K562 (cell line): ENCODE measurements around the gene NDRG4. TPM values are rescaled to one million over a fixed set of nuclear protein-coding genes. Genes with fewer than 3 reads are reported as not detected.

Experiments
- ATAC-seq: fragments of 200-7000 bp; cut with Tn5 transposase; 3 replicates; pipeline ENCODE4 v1.9.1; 2020; ENCODE audit warnings: moderate library complexity
- BruUV-seq: library from RNA; stranded (reverse); fragments of 400-500 nt; replicated peaks from 2 replicates; lab custom pipeline; 2021; lab: Mats Ljungman, UMichigan
- CTCF ChIA-PET: fragments of 300-600 bp; formaldehyde crosslinking; extraction: SDS; loops from one replicate; lab custom pipeline; 2021; ENCODE audit warnings: low intra/inter-chr PET ratio; lab: Yijun Ruan, JAX
- POLR2A ChIA-PET: fragments of 300-600, 350-650 bp; sonication (Branson Sonifier 250); formaldehyde crosslinking; extraction: SDS; loops from one replicate; lab custom pipeline; 2021; ENCODE audit warnings: antibody characterized with exemption, inconsistent platforms; lab: Yijun Ruan, JAX
- DNase-seq, 4 experiments: peaks; one replicate each; pipeline versions ENCODE4 v3.0.0 to v3.0.0-alpha.2; 2011 to 2018; ENCODE audit warnings: low spot score in 3 of 4, mixed read lengths in 3 of 4; ENCODE audit errors: extremely low read depth in 1 of 4
- FAIRE-seq: peaks from 2 replicates; lab custom pipeline; 2011; peaks lifted over from hg19 to GRCh38; lab: Jason Lieb, UNC
- H2AFZ ChIP-seq: 2 replicates; pipeline ENCODE4 v1.6.0; 2011; ENCODE audit warnings: low read depth, low read length, control low read depth, inconsistent platforms
- H3K27ac ChIP-seq: fragments of 200-600 bp; 3 replicates; pipeline ENCODE4 v1.8.0; 2011; ENCODE audit warnings: low read depth, mild to moderate bottlenecking, control low read depth, inconsistent platforms, low read length, moderate library complexity, mixed read lengths; ENCODE audit errors: extremely low read depth
- H3K27me3 ChIP-seq, 2 experiments: fragments of 300-600 bp in 1 of 2; 2 replicates in 1 of 2; 3 replicates in 1 of 2; pipeline versions ENCODE4 v1.6.0 to v1.8.0; 2011; ENCODE audit warnings: inconsistent platforms in 2 of 2, low read length in 2 of 2, mild to moderate bottlenecking in 1 of 2, mixed read lengths in 1 of 2, moderate library complexity in 1 of 2; ENCODE audit not compliant: control insufficient read depth in 2 of 2, insufficient read depth in 2 of 2
- H3K36me3 ChIP-seq: fragments of 300-600 bp; 3 replicates; pipeline ENCODE4 v1.8.0; 2011; ENCODE audit warnings: mild to moderate bottlenecking, low read length, inconsistent platforms; ENCODE audit not compliant: control insufficient read depth, insufficient read depth
- H3K4me1 ChIP-seq, 2 experiments: fragments of 200-600 bp in 1 of 2; replicated peaks in 1 of 2; 2 replicates in 1 of 2; 3 replicates in 1 of 2; pipeline versions ENCODE4 v1.5.1 to v1.8.0; 2011; ENCODE audit warnings: inconsistent platforms in 2 of 2, low read length in 2 of 2, mild to moderate bottlenecking in 1 of 2, mixed read lengths in 1 of 2, moderate library complexity in 1 of 2; ENCODE audit not compliant: control insufficient read depth in 2 of 2, insufficient read depth in 2 of 2
- H3K4me2 ChIP-seq: 2 replicates; pipeline ENCODE4 v1.6.1; 2011; ENCODE audit warnings: low read length, control low read depth, inconsistent platforms, mixed read lengths; ENCODE audit not compliant: insufficient read depth
- H3K4me3 ChIP-seq: fragments of 200-600 bp; sonication (generic), shearing (Covaris generic); 2 replicates; pipeline ENCODE4 v1.5.1; 2016; ENCODE audit warnings: control low read depth, inconsistent platforms
- H3K79me2 ChIP-seq: fragments of 200-600 bp; 3 replicates; pipeline ENCODE4 v1.8.0; 2011; ENCODE audit warnings: low read length, inconsistent platforms; ENCODE audit not compliant: control insufficient read depth, insufficient read depth
- H3K9ac ChIP-seq, 2 experiments: 2 replicates each; pipeline versions ENCODE4 v1.6.0 to v1.6.1; 2011; ENCODE audit warnings: low read depth in 2 of 2, low read length in 2 of 2, control low read depth in 1 of 2, inconsistent platforms in 1 of 2, mild to moderate bottlenecking in 1 of 2, mixed read lengths in 1 of 2; ENCODE audit not compliant: insufficient read depth in 1 of 2
- H3K9me1 ChIP-seq: one replicate; pipeline ENCODE4 v1.6.0; 2011; ENCODE audit warnings: inconsistent platforms, mild to moderate bottlenecking, low read length, moderate library complexity; ENCODE audit not compliant: control insufficient read depth, insufficient read depth
- H3K9me3 ChIP-seq: replicated peaks from 2 replicates; pipeline ENCODE4 v1.5.1; 2011; ENCODE audit warnings: low read depth, low read length, inconsistent platforms; ENCODE audit not compliant: control insufficient read depth, insufficient read depth
- H4K20me1 ChIP-seq: replicated peaks from 2 replicates; pipeline ENCODE4 v1.6.1; 2011; ENCODE audit warnings: low read length, inconsistent platforms, mixed read lengths; ENCODE audit not compliant: control insufficient read depth, insufficient read depth
- CC2D1A ChIP-seq: fragments of 450-650 bp; IDR thresholded peaks from 2 replicates; pipeline ENCODE4 v1.6.1; 2017; ENCODE audit warnings: mild to moderate bottlenecking
- ELF1 ChIP-seq: fragments of 200-800 bp; sonication (Bioruptor generic); IDR thresholded peaks from 2 replicates; pipeline ENCODE4 v1.6.1; 2016; ENCODE audit warnings: missing genetic modification characterization, missing compliant biosample characterization
- EZH2 ChIP-seq: IDR thresholded peaks from 2 replicates; pipeline ENCODE4 v1.6.1; 2012; ENCODE audit warnings: low read depth, mild to moderate bottlenecking, inconsistent platforms, low read length, borderline replicate concordance
- HLTF ChIP-seq: fragments of 450-650 bp; IDR thresholded peaks from 2 replicates; pipeline ENCODE4 v1.6.1; 2016
- MTA1 ChIP-seq: fragments of 450-650 bp; IDR thresholded peaks from 2 replicates; pipeline ENCODE4 v1.6.1; 2017; ENCODE audit warnings: borderline replicate concordance
- NCOR1 ChIP-seq: fragments of 450-650 bp; IDR thresholded peaks from 2 replicates; pipeline ENCODE4 v1.6.1; 2016; ENCODE audit warnings: mild to moderate bottlenecking, moderate library complexity
- SRSF9 ChIP-seq: fragments of 200-400 bp; formaldehyde crosslinking; IDR thresholded peaks from 2 replicates; pipeline ENCODE4 v1.6.1; 2017; ENCODE audit warnings: low read depth, low read length, borderline replicate concordance
- TEAD1 ChIP-seq, 2 experiments: fragments of 450-650 bp in 1 of 2; sonication (generic) in 1 of 2; formaldehyde crosslinking; IDR thresholded peaks; 2 replicates each; pipeline versions ENCODE4 v1.4.0 to v1.8.0; 2020 to 2022; ENCODE audit warnings: mild to moderate bottlenecking in 2 of 2, missing genetic modification reagents in 1 of 2
- ZNF318 ChIP-seq, 2 experiments: fragments of 450-650 bp; IDR thresholded peaks; 2 replicates each; pipeline ENCODE4 v1.6.1; 2016; ENCODE audit warnings: mild to moderate bottlenecking in 2 of 2, borderline replicate concordance in 1 of 2, low read depth in 1 of 2, moderate library complexity in 1 of 2
- WGBS: fragments of 100-300 bp; shearing (Covaris generic); methylation state at CpG from one replicate; pipeline ENCODE4 v1.1.6; 2016; ENCODE audit warnings: low coverage, mixed read lengths; ENCODE audit not compliant: insufficient coverage; ENCODE audit errors: missing lambda C conversion rate; 5-methylcytosine and 5-hydroxymethylcytosine counted together
- in situ Hi-C: fragments of 300-500 bp; cut with MboI; formaldehyde crosslinking; loops from 4 replicates; pipeline ENCODE4 v1.15.0; 2018; ENCODE audit warnings: inconsistent platforms, mixed read lengths
- intact Hi-C: fragments of 100-400 bp; cut with micrococcal nuclease; formaldehyde crosslinking; loops from 2 replicates; pipeline ENCODE4 v1.14.2; 2022
- polyA plus RNA-seq, 8 experiments: library from polyadenylated mRNA; depleted of rRNA in 4 of 8; stranded (reverse) in 5 of 8; unstranded in 3 of 8; fragments of >200 nt; fragmentation: Nextera tagmentation in 2 of 8; fragmentation: Illumina TruSeq in 1 of 8; extraction: Ambion mirVana in 2 of 8; extraction: Trizol in 1 of 8; gene quantifications; 2 replicates each; pipeline versions ENCODE4 v1.2.1 to v1.2.3, GENCODE V29; 2011 to 2014; ENCODE audit warnings: inconsistent platforms in 1 of 8, missing spikeins in 1 of 8
- total RNA-seq, 7 experiments: library from RNA; depleted of rRNA in 6 of 7; stranded (reverse); fragments of >200 nt in 6 of 7; fragmentation: Illumina TruSeq in 2 of 7; extraction: Trizol in 2 of 7; gene quantifications; 2 replicates each; pipeline versions ENCODE4 v1.2.1 to v1.2.3, GENCODE V29; 2011 to 2021; ENCODE audit warnings: low replicate concordance in 1 of 7

The NDRG4 gene
- total and polyA plus RNA-seq, 9 of the 15 experiments (the other 6 are each of a cell fraction or from before 2014, with no cell fraction given), result 0.06 to 0.95 (median 0.28) TPM

- TF ChIP-seq MTA1 (no peak), TEAD1 (CRISPR knock-in tag; IDR thresholded peaks at IDR 0.05) (no peak)
Measured at GRCh38 chr16:58503166-58503862, 3.4 kb downstream of the NDRG4 start (continued).

DNA sequence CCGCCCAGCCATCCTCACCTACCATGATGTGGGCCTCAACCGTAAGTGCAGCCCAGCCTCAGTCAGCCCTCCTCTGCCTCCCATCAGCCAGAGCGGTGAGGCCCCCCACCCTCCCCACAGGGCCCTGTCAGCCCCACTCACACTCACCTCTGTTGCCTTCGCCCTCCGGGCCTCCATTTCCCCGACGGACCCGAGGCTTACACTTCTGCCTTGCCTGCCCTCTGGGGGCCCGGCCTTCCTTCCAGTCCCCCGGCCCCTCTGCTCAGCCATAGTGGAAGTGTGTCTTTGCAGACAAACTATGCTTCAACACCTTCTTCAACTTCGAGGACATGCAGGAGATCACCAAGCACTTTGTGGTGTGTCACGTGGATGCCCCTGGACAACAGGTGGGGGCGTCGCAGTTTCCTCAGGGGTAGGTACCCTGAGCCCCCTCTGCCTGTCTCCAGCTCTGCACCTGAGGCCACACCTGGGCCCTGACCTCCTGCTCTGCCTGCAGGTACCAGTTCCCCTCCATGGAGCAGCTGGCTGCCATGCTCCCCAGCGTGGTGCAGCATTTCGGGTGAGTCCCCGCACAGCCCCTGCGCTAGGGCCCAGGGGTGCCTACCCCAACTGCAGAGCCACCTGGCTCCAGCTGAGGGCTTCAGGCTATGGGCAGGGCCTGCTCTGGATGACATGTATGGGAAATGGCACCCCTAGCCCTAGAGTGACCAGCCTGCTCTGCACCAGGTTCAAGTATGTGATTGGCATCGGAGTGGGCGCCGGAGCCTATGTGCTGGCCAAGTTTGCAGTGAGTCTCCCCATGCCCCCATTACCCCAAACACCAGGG lies 4.1 kb downstream of the NDRG4 start:
- BruUV-seq, result no TSS peak
- Histone ChIP-seq H3K9me1 (no peaks in the 10 kb centered on the region), H3K4me2 (no peak overlapping the region), H4K20me1 (peaks cover 5% of the 10 kb centered on the region; the same call in 1 of the 2 replicates), H3K9ac (no peak overlapping the region), H2AFZ (no peak overlapping the region), H3K36me3 (no peaks in the 10 kb centered on the region), H3K79me2 (no peaks in the 10 kb centered on the region), H3K27ac (no peak overlapping the region), H3K4me3 (no peak overlapping the region), H3K9me3 (no peaks in the 10 kb centered on the region), H3K4me1 (peaks cover 0 to 46% of the 10 kb centered on the region in 2 experiments; a peak in 3 of 5 replicates), H3K27me3 (no peaks in the 10 kb centered on the region)
- no peak for ATAC-seq
- ChIA-PET POLR2A (interaction anchor here (1.1 kb wide), 1 partner anchor 167 kb away, joined by 6 read pairs; no protein-coding TSS in a partner anchor), CTCF (no interaction called here)
- in situ Hi-C loops (loop anchor here (5.0 kb wide), 1 partner anchor 248 kb away; no protein-coding TSS in a partner anchor), intact Hi-C loops (no loop called here)
- no peak for FAIRE-seq
- 50% methylated on average over 17 of the region's 21 CpGs for WGBS
- DNase-seq, result no peak
- TF ChIP-seq HLTF, result no peak
- no peak for TF ChIP-seq NCOR1
- TF ChIP-seq ELF1 (tag), result no peak
- no peak for TF ChIP-seq SRSF9
- TF ChIP-seq EZH2, result no peak
- no peak for TF ChIP-seq ZNF318 (IDR thresholded peaks at IDR 0.05; ENCODE audit: borderline replicate concordance in 1 of 2, low read depth in 1 of 2)
- TF ChIP-seq CC2D1A, result no peak
